GM21786 (cell line): ENCODE measurements around the gene GK.
"Not testable (repeated sequence)": the region's sequence is repeated elsewhere in the genome, so short reads cannot be mapped to it uniquely, and the experiment has no call there.

ENCODE experiments used
- ATAC-seq: cut with Tn5 transposase; IDR thresholded peaks from one replicate; pipeline ENCODE4 v1.9.1; 2021; ENCODE audit not compliant: unreplicated experiment

The GK gene

GRCh38 chrX:30652527-30653414 lies 452 bp upstream of the GK start:
- peak; percentile 78 for ATAC-seq

- ATAC-seq: not testable (repeated sequence)
Observed at GRCh38 chrX:30654386-30654785, 1.2 kb downstream of the GK start.

- ATAC-seq: no peak
Observed at GRCh38 chrX:30654989-30655607, 1.9 kb downstream of the GK start.

GRCh38 chrX:30655991-30656390 lies 2.8 kb downstream of the GK start:
- ATAC-seq: no peak

GRCh38 chrX:30657196-30658161 lies 4.3 kb downstream of the GK start:
- ATAC-seq: no peak

- ATAC-seq: no peak
Observed at GRCh38 chrX:30659421-30659820, 6.2 kb downstream of the GK start.

- ATAC-seq: no peak
Observed at GRCh38 chrX:30661228-30661627, 8.0 kb downstream of the GK start.

GRCh38 chrX:30663322-30663721 lies 10.1 kb downstream of the GK start:
- no peak for ATAC-seq

- ATAC-seq: no peak
Observed at GRCh38 chrX:30665471-30665870, 12.2 kb downstream of the GK start.

- no peak for ATAC-seq
Observed at GRCh38 chrX:30666094-30666493, 12.9 kb downstream of the GK start.

- no peak for ATAC-seq
Observed at GRCh38 chrX:30668581-30668980, 15.4 kb downstream of the GK start.

GRCh38 chrX:30671189-30671588 lies 18.0 kb downstream of the GK start:
- not testable (repeated sequence) for ATAC-seq

- ATAC-seq: no peak
Observed at GRCh38 chrX:30673127-30673796, 20.0 kb downstream of the GK start.

- no peak for ATAC-seq
Observed at GRCh38 chrX:30673884-30674598, 20.8 kb downstream of the GK start.

- no peak for ATAC-seq
Observed at GRCh38 chrX:30674799-30675198, 21.6 kb downstream of the GK start.

- ATAC-seq: no peak
Observed at GRCh38 chrX:30679369-30679768, 26.1 kb downstream of the GK start.

- ATAC-seq: no peak
Observed at GRCh38 chrX:30680618-30681017, 27.4 kb downstream of the GK start.

- no peak for ATAC-seq
Observed at GRCh38 chrX:30688641-30689040, 35.4 kb downstream of the GK start.

GRCh38 chrX:30689116-30689515 lies 35.9 kb downstream of the GK start:
- no peak for ATAC-seq

- ATAC-seq: no peak
Observed at GRCh38 chrX:30690330-30690729, 37.1 kb downstream of the GK start.
